Dermis microvascular lymphatic vessel endothelial cell (primary cell): ENCODE data around the gene PHRF1. TPM values are rescaled to one million over a fixed set of nuclear protein-coding genes. Genes with fewer than 3 reads are reported as not detected.
A peak's percentile ranks its signal among the peaks of the same experiment; 100 is the strongest.

ENCODE experiments used
- DNase-seq, 2 donors: peaks; one replicate each; pipeline versions ENCODE4 v3.0.0 to v3.0.0-alpha.2; 2010; ENCODE audit warnings: low read depth in 2 of 2
- total RNA-seq: library from RNA; depleted of rRNA; stranded (reverse); fragments of >200 nt; gene quantifications from 2 replicates; pipeline ENCODE4 v1.2.1, GENCODE V29; 2014

The PHRF1 gene
- total RNA-seq, 1 donor from 2014 or later = 16.8 TPM

- no peak for DNase-seq
Observed at GRCh38 chr11:557328-558132, 18.7 kb upstream of the PHRF1 start.

GRCh38 chr11:558503-558902 lies 17.8 kb upstream of the PHRF1 start:
- no peak for DNase-seq

- DNase-seq = no peak
Observed at GRCh38 chr11:559020-559620, 17.1 kb upstream of the PHRF1 start.

- DNase-seq = no peak
Observed at GRCh38 chr11:559712-560304, 16.5 kb upstream of the PHRF1 start.

GRCh38 chr11:560305-561147 lies 15.7 kb upstream of the PHRF1 start, which contains the start of the genes LMNTD2 and RASSF7:
Gene LMNTD2 (minus strand): TSS chr11:560738. CDS start chr11:560716, 22 bp downstream.
Gene RASSF7 (plus strand): TSS chr11:560970. CDS start chr11:561769, 799 bp downstream.
- peak; percentile 73 to 93 for DNase-seq

GRCh38 chr11:561148-562003 lies 14.9 kb upstream of the PHRF1 start:
- peak in 1 of 2 donors; percentile 23 for DNase-seq

GRCh38 chr11:562046-562645 lies 14.1 kb upstream of the PHRF1 start:
- DNase-seq = no peak

- DNase-seq = no peak
Observed at GRCh38 chr11:563066-563811, 13.0 kb upstream of the PHRF1 start.

- no peak for DNase-seq
Observed at GRCh38 chr11:563812-564578, 12.3 kb upstream of the PHRF1 start.

GRCh38 chr11:565921-566509 lies 10.3 kb upstream of the PHRF1 start:
- DNase-seq = no peak

GRCh38 chr11:567011-567628 lies 9.2 kb upstream of the PHRF1 start:
- no peak for DNase-seq

GRCh38 chr11:567629-568292 lies 8.5 kb upstream of the PHRF1 start:
- DNase-seq = no peak

- DNase-seq = peak; percentile 70 to 93
Observed at GRCh38 chr11:568306-569157, 7.7 kb upstream of the PHRF1 start.

GRCh38 chr11:569158-569885 lies 6.9 kb upstream of the PHRF1 start:
- DNase-seq = no peak

- no peak for DNase-seq
Observed at GRCh38 chr11:571802-572185, 4.5 kb upstream of the PHRF1 start.
